ENCODE measurements around the gene SMPD3. TPM values are rescaled to one million over a fixed set of nuclear protein-coding genes. Genes with fewer than 3 reads are reported as not detected.
A peak's percentile ranks its signal among the peaks of the same experiment; 100 is the strongest.

SMPD3 gene
- total RNA-seq, 8 experiments from 2014 or later, result 0.51 to 28.4 (median 20.1) TPM

- WGBS, 10 experiments, result 37 to 100% (median 79%) methylated on average over 1 to 3 of the region's 3 CpGs; no CpG with 5 or more reads in 1 of the 10 experiments
- no peak for ATAC-seq (replicated peaks in 6 of 8)
- H3K4me3 ChIP-seq, result no peak overlapping the region
- in situ Hi-C loops (cut with MboI; ENCODE audit: low pct_unique_long_range_greater_than_20kb in 2 of 9, low sequenced_read_pairs in 9 of 9, unreplicated experiment in 9 of 9), result loop anchor here in 3 of 9 experiments (10.0 to 25.0 kb wide), 2 partner anchors 111 to 119 kb away; no protein-coding TSS in a partner anchor
- H3K4me1 ChIP-seq (replicated peaks in 1 of 2), result peaks cover 0 to 6% of the 10 kb centered on the region in 2 donors
- H3K27ac ChIP-seq, result no peak overlapping the region
Measured at GRCh38 chr16:68393333-68393732, 55.0 kb downstream of the SMPD3 start.

GRCh38 chr16:68389750-68390371 lies 58.4 kb downstream of the SMPD3 start:
- in situ Hi-C loops (cut with MboI; ENCODE audit: low pct_unique_long_range_greater_than_20kb in 2 of 9, low sequenced_read_pairs in 9 of 9, unreplicated experiment in 9 of 9), result loop anchor here in 3 of 9 experiments (10.0 to 25.0 kb wide), 2 partner anchors 115 to 122 kb away; no protein-coding TSS in a partner anchor
- no peak overlapping the region for H3K27ac ChIP-seq
- WGBS, 10 experiments, result 0 to 100% (median 52%) methylated on average over 1 to 6 of the region's 6 CpGs; no CpG with 5 or more reads in 3 of the 10 experiments
- H3K4me3 ChIP-seq, result no peak overlapping the region
- ATAC-seq (replicated peaks in 6 of 8), result peak in 3 of 8 experiments; percentile 32 to 66 (median 63)
- H3K4me1 ChIP-seq (replicated peaks in 1 of 2), result peaks cover 0 to 6% of the 10 kb centered on the region in 2 donors

GRCh38 chr16:68389006-68389405 lies 59.3 kb downstream of the SMPD3 start:
- ATAC-seq (replicated peaks in 6 of 8), result peak in 2 of 8 experiments; percentile 23 to 41
- Histone ChIP-seq H3K4me1 (replicated peaks in 1 of 2) (peaks cover 5 to 6% of the 10 kb centered on the region in 2 donors), H3K27ac (no peak overlapping the region), H3K4me3 (no peak overlapping the region)
- WGBS, 10 experiments, result 70 to 100% methylated on average over 2 to 3 of the region's 8 CpGs; no CpG with 5 or more reads in 8 of the 10 experiments
- in situ Hi-C loops (cut with MboI; ENCODE audit: low pct_unique_long_range_greater_than_20kb in 2 of 9, low sequenced_read_pairs in 9 of 9, unreplicated experiment in 9 of 9), result loop anchor here in 2 of 9 experiments (25.0 kb wide), 1 partner anchor 123 kb away; no protein-coding TSS in a partner anchor

- Histone ChIP-seq H3K4me3 (no peak overlapping the region), H3K27ac (no peak overlapping the region), H3K4me1 (replicated peaks in 1 of 2) (peaks cover 5 to 6% of the 10 kb centered on the region in 2 donors)
- no peak for ATAC-seq (replicated peaks in 6 of 8)
- 0 to 100% (median 80%) methylated on average over 1 to 2 of the region's 3 CpGs; no CpG with 5 or more reads in 7 of the 10 experiments for WGBS, 10 experiments
- in situ Hi-C loops (cut with MboI; ENCODE audit: low pct_unique_long_range_greater_than_20kb in 2 of 9, low sequenced_read_pairs in 9 of 9, unreplicated experiment in 9 of 9), result loop anchor here in 2 of 9 experiments (25.0 kb wide), 1 partner anchor 124 kb away; no protein-coding TSS in a partner anchor
Measured at GRCh38 chr16:68388124-68388523, 60.2 kb downstream of the SMPD3 start.

DNA sequence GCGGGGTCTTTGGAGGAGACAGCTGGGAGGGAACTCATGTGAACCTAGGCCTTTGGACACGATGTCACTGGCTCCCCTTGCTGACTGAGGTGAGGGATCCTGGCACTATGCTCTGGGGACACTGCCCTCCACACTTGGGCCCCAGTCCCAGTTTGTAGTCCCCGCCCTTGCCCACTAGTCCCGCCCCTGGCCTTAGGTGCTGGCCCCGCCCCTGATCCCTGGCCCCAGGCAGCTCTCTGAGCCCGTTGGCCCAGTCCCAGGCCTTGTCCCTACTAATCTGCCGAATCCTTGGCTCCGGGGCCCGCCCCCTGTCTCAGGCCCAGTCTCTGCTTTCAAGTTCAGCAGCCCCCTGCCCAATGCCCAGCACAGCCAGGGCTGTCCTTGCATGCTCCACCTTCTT lies 61.0 kb downstream of the SMPD3 start:
- in situ Hi-C loops (cut with MboI; ENCODE audit: low pct_unique_long_range_greater_than_20kb in 2 of 9, low sequenced_read_pairs in 9 of 9, unreplicated experiment in 9 of 9), result loop anchor here in 2 of 9 experiments (25.0 kb wide), 1 partner anchor 125 kb away; no protein-coding TSS in a partner anchor
- Histone ChIP-seq H3K4me1 (replicated peaks in 1 of 2) (peaks cover 5 to 6% of the 10 kb centered on the region in 2 donors), H3K4me3 (no peak overlapping the region), H3K27ac (no peak overlapping the region)
- ATAC-seq (replicated peaks in 6 of 8), result peak in 3 of 8 experiments; percentile 11 to 37 (median 25)
- 40 to 83% (median 60%) methylated on average over 1 of the region's 9 CpGs; no CpG with 5 or more reads in 7 of the 10 experiments for WGBS, 10 experiments

DNA sequence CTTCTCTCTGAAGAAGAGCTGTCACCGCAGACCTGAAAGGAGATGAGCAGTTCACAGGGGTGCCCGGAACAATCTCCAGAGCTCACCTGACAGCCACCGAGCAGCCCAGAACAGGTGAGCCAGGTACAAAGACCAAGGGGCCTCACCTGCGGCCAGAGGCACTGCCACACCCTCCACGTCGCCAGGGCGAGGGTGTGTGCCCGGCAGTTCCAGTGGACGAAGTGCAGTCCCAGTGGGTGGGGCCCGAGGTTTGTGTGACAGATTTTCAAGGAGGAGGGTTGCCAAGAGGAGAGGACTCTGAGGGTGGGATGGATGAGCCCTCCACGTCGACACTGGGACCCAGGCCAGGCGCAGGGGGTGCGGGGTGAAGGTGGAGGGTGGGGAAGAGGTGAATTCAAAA lies 61.7 kb downstream of the SMPD3 start:
- no peak overlapping the region for H3K4me3 ChIP-seq
- 80 to 100% methylated on average over 1 to 3 of the region's 14 CpGs; no CpG with 5 or more reads in 8 of the 10 experiments for WGBS, 10 experiments
- H3K27ac ChIP-seq, result no peak overlapping the region
- no peak for ATAC-seq (replicated peaks in 6 of 8)
- H3K4me1 ChIP-seq (replicated peaks in 1 of 2), result peaks cover 5 to 6% of the 10 kb centered on the region in 2 donors
- in situ Hi-C loops (cut with MboI; ENCODE audit: low pct_unique_long_range_greater_than_20kb in 2 of 9, low sequenced_read_pairs in 9 of 9, unreplicated experiment in 9 of 9), result loop anchor here in 2 of 9 experiments (25.0 kb wide), 1 partner anchor 126 kb away; no protein-coding TSS in a partner anchor

GRCh38 chr16:68385371-68385770 lies 62.9 kb downstream of the SMPD3 start:
- in situ Hi-C loops (cut with MboI; ENCODE audit: low pct_unique_long_range_greater_than_20kb in 2 of 9, low sequenced_read_pairs in 9 of 9, unreplicated experiment in 9 of 9), result loop anchor here in 2 of 9 experiments (25.0 kb wide), 1 partner anchor 127 kb away; no protein-coding TSS in a partner anchor
- no peak overlapping the region for H3K4me3 ChIP-seq
- ATAC-seq (replicated peaks in 6 of 8), result no peak
- H3K4me1 ChIP-seq (replicated peaks in 1 of 2), result peaks cover 5 to 6% of the 10 kb centered on the region in 2 donors
- no peak overlapping the region for H3K27ac ChIP-seq
- 39 to 100% (median 74%) methylated on average over 1 to 6 of the region's 6 CpGs; no CpG with 5 or more reads in 1 of the 10 experiments for WGBS, 10 experiments

- Histone ChIP-seq H3K4me1 (replicated peaks in 1 of 2) (peaks cover under 1 to 5% of the 10 kb centered on the region in 2 donors), H3K4me3 (no peak overlapping the region), H3K27ac (no peak overlapping the region)
- in situ Hi-C loops (cut with MboI; ENCODE audit: low pct_unique_long_range_greater_than_20kb in 2 of 9, low sequenced_read_pairs in 9 of 9, unreplicated experiment in 9 of 9), result loop anchor here in 2 of 9 experiments (25.0 kb wide), 1 partner anchor 128 kb away; no protein-coding TSS in a partner anchor
- ATAC-seq (replicated peaks in 6 of 8), result peak in 2 of 8 experiments; percentile 22 to 42
- 68 to 92% (median 80%) methylated on average over 1 to 5 of the region's 7 CpGs; no CpG with 5 or more reads in 5 of the 10 experiments for WGBS, 10 experiments
Measured at GRCh38 chr16:68384288-68385161, 63.8 kb downstream of the SMPD3 start.

GRCh38 chr16:68383858-68384257 lies 64.5 kb downstream of the SMPD3 start:
- peak in 1 of 8 experiments; percentile 15 for ATAC-seq (replicated peaks in 6 of 8)
- Histone ChIP-seq H3K4me3 (no peak overlapping the region), H3K27ac (no peak overlapping the region), H3K4me1 (replicated peaks in 1 of 2) (peaks cover 0 to 5% of the 10 kb centered on the region in 2 donors)
- in situ Hi-C loops (cut with MboI; ENCODE audit: low pct_unique_long_range_greater_than_20kb in 2 of 9, low sequenced_read_pairs in 9 of 9, unreplicated experiment in 9 of 9), result loop anchor here in 2 of 9 experiments (25.0 kb wide), 1 partner anchor 128 kb away; no protein-coding TSS in a partner anchor
- WGBS, 10 experiments, result 25 to 100% (median 100%) methylated on average over 1 to 2 of the region's 4 CpGs; no CpG with 5 or more reads in 7 of the 10 experiments

DNA sequence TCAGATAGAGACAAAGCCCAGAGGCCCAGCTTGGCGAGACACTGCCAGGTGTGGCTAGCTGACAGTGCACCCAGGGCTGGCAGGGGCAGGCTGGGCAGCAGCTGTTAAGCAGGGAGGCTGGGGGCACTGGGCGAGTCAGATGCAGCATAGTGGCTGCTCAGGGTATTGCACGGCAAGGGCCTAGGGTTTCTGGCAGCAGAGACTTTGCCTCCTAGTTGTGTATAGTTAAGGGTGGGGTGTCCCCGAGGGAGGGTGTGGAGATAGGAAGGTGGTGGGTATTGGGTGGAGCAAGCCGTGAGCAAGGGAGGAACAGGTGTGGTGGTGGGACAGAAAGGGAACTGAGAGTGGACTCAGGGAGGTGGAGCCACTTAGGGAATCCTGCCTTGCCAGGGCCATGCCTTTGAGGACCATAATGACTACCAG lies 66.0 kb downstream of the SMPD3 start:
- in situ Hi-C loops (cut with MboI; ENCODE audit: low pct_unique_long_range_greater_than_20kb in 2 of 9, low sequenced_read_pairs in 9 of 9, unreplicated experiment in 9 of 9), result loop anchor here in 2 of 9 experiments (25.0 kb wide), 1 partner anchor 130 kb away; no protein-coding TSS in a partner anchor
- Histone ChIP-seq H3K4me3 (no peak overlapping the region), H3K27ac (no peak overlapping the region), H3K4me1 (replicated peaks in 1 of 2) (peaks cover 0 to 10% of the 10 kb centered on the region in 2 donors)
- WGBS, 10 experiments, result 80 to 100% (median 85%) methylated on average over 1 to 4 of the region's 5 CpGs; no CpG with 5 or more reads in 7 of the 10 experiments
- peak in 3 of 8 experiments; percentile 28 to 75 (median 51) for ATAC-seq (replicated peaks in 6 of 8)

GRCh38 chr16:68381363-68381724 lies 67.0 kb downstream of the SMPD3 start:
- in situ Hi-C loops (cut with MboI; ENCODE audit: low pct_unique_long_range_greater_than_20kb in 2 of 9, low sequenced_read_pairs in 9 of 9, unreplicated experiment in 9 of 9), result loop anchor here in 2 of 9 experiments (25.0 kb wide), 1 partner anchor 131 kb away; no protein-coding TSS in a partner anchor
- 70 to 100% (median 83%) methylated on average over 1 to 7 of the region's 7 CpGs; no CpG with 5 or more reads in 3 of the 10 experiments for WGBS, 10 experiments
- Histone ChIP-seq H3K4me1 (replicated peaks in 1 of 2) (peaks cover 0 to 10% of the 10 kb centered on the region in 2 donors), H3K27ac (no peak overlapping the region), H3K4me3 (no peak overlapping the region)
- ATAC-seq (replicated peaks in 6 of 8), result no peak

All from motor neuron (in vitro differentiated cells).